ENCODE data around the gene APOBEC2. TPM values are rescaled to one million over a fixed set of nuclear protein-coding genes. Genes with fewer than 3 reads are reported as not detected.

APOBEC2 gene
- total and polyA plus RNA-seq, 9 of the 15 experiments (the other 6 are each of a cell fraction or from before 2014, with no cell fraction given), result 0.25 to 1.6 TPM; not detected in 7

GRCh38 chr6:41027799-41028560 lies 25.0 kb upstream of the APOBEC2 start (continued):
- TF ChIP-seq NKRF (IDR thresholded peaks at IDR 0.05; ENCODE audit: borderline replicate concordance) (no peak), HNRNPH1 (optimal IDR thresholded peaks at IDR 0.05; ENCODE audit: low read depth, low read length) (no peak), NFXL1 (CRISPR knock-in tag; IDR thresholded peaks at IDR 0.05) (no peak), NR2F6 (CRISPR knock-in tag; IDR thresholded peaks at IDR 0.05) (no peak), ZNF655 (CRISPR knock-in tag; IDR thresholded peaks at IDR 0.05) (no peak), POLR2H (tag; IDR thresholded peaks at IDR 0.05; ENCODE audit: low read depth) (no peak), HSF4 (CRISPR knock-in tag; IDR thresholded peaks at IDR 0.05; ENCODE audit: borderline replicate concordance) (no peak), FOXK1 (CRISPR knock-in tag; IDR thresholded peaks at IDR 0.05; ENCODE audit: borderline replicate concordance) (no peak), NR3C1 (CRISPR knock-in tag; IDR thresholded peaks at IDR 0.05) (0 out of 2 replicates have a peak, but pooled peaks have one; percentile 31), HMG20B (CRISPR knock-in tag; IDR thresholded peaks at IDR 0.05) (no peak), ZNF408 (CRISPR knock-in tag; IDR thresholded peaks at IDR 0.05; ENCODE audit: low read depth) (no peak), ZNF316 (IDR thresholded peaks at IDR 0.05) (no peak), KAT7 (CRISPR knock-in tag; IDR thresholded peaks at IDR 0.05; ENCODE audit: borderline replicate concordance) (0 out of 2 replicates have a peak, but pooled peaks have one; percentile 66), MAX (CRISPR knock-in tag; IDR thresholded peaks at IDR 0.05) (peak; percentile 78), CREB5 (CRISPR knock-in tag; IDR thresholded peaks at IDR 0.05) (no peak), GTF2F1 (IDR thresholded peaks at IDR 0.05; ENCODE audit: low read depth, low read length) (no peak)

Measured in K562 (cell line).